ENCODE measurements around the gene CBY1.

The CBY1 gene

DNA sequence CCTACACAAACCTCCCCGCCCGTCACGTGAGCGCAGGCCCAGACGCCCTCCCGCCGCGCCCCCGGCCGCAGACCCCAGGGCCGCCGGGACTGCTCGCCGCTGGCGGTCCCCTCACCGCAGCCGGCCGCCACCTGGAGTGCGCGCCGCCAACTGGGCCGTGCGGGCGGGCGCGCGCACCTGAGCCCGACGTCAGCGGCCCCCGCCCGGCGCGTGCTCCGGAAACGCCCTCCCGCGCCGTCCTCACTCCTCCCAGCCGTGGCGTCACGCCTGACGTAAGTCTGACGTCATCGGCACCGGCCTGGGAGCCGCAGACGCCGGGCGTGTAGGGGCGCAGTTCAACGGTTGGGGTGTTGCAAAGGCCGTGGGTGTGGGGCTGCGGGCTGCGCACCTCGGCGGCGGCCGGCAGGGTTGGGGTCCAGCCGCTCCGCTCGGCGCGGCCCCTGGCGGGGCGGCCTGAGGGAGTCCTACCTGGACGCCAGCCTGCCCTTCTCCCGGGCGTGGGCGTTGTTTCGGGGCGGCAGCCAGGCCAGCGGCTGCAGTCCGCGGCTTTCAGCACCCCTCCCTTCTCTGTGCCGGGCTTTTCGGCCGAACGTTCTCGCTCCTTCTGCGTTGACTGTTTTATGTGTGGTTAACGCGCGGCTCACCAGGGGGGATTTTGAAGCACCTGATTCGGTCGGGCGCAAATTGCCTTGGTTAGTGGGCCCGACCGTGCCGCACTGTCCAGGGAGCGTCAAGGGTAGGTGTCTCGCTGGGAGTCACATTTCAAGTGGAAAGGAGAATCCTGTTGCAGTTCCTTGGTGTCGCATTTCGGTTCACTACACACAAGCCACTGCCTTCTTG, 44.6 kb downstream of the CBY1 start, which contains the start of gene JOSD1:
TSS of gene JOSD1 (minus strand) at position 155 of the 840 bp plus-strand sequence. CDS start 956 bp downstream, outside the sequence.
- DNase-seq (ENCODE audit: low read depth in 3 of 3) = peak; percentile 95 to 97 (median 97)

DNA sequence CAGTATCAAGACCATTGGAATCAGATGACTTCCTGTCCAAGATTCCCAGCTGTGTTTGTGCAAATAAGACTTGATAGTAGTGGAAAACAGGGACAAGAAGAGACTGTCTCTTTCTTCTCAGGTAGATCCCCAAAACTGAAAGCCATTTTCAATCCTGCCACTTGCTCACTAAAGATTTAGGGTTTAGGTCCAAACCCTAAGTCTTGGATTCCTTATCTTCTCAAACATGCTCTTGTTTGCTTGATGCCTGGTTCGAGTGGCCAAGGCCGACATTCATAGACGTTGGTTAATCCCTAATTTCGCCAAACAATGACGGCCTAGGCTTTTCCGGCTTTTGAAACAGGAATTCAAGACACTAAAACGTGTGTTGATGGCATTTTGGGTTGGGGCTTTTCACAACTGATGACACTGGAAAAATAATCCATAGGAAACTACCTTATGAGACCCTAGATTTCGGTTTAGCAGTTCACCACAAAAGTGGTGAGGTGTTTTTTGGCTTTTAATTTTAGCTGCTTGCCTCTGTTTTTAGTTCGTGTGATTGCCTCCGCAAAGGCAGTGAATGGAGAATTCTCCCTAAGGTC, 48.3 kb downstream of the CBY1 start:
- DNase-seq (ENCODE audit: low read depth in 3 of 3) = no peak

DNA sequence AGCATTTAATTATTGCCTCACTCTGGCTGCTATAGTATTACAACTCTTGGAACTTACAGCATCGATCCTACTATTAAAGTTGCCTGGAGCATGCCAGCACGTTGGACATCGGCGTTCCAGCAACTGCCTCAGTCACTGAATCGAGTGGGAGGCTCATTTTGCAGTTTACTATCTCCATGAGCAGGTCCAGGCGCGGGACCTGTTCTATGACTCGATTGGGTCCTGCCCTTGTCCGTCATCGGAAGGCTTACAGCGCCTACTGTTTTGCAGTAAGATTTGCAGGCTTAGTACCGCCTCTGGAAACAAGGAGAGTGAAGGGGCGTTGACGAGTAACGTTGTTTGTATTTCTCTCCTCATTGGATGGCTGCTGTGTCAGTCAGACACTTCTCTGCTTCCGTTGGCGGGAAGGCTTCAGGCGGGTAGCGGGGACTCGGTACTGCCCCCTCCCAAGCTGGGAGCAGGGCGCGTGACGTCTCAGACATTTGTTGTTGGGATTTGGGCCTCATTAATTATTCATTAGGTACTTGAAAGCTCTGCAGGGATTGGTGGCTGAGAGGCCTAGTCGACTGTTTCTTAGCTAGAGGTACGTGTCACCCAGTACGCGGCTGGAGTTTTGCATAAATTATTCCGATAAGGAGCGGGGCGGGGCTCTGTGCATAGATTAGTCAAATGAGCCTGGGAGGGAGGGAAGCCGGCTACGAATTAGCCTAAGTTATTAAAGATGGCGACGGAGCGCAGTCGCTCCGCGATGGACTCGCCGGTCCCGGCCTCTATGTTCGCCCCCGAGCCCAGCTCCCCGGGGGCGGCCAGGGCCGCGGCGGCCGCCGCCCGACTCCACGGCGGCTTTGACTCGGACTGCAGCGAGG, 49.0 kb downstream of the CBY1 start, which contains the start of gene GTPBP1:
TSS of gene GTPBP1 (plus strand) at position 710 of the 866 bp plus-strand sequence. CDS start at position 722, 12 bp downstream.
- DNase-seq (ENCODE audit: low read depth in 3 of 3) = peak; percentile 89 to 97 (median 95)

DNA sequence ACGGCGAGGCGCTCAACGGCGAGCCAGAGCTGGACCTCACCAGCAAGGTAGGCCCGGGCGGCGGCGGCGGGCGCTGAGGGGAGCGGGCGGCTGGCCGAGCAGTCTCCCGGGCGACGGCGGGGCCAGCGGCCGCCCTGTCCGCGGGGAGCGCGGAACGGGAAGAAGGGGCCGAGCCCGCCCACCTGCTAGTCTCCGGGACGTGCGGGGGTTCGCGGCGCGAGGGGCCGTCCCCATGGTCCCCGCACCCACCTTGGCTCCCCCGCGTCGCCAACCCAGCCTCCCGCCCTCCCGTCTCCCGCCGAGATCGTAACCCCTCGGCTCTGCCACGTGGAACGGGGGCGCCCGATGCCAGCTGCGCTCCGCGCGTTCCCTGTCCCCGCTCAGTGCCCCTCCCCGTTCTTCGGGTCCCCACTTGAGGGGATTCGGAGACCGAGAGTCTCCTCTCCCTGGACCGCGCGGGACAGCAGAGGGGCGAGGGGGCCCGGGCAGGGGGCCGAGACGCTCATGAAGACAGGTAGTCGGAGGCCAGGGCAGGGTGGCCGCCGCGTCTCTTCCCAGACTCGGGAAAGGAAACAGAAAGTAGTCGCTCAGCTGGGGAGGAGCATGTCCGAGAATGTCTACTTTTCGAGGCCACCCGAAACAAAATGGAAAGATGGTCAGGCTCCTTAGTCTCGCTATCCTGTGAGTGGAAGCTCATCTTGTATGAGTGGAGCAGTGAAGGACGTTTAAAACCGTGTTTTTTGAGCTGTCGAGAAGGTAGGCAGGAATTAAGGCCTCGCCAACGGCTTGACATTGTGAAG, 49.9 kb downstream of the CBY1 start:
- DNase-seq (ENCODE audit: low read depth in 3 of 3) = peak in 2 of 3 donors; percentile 8 to 26

DNA sequence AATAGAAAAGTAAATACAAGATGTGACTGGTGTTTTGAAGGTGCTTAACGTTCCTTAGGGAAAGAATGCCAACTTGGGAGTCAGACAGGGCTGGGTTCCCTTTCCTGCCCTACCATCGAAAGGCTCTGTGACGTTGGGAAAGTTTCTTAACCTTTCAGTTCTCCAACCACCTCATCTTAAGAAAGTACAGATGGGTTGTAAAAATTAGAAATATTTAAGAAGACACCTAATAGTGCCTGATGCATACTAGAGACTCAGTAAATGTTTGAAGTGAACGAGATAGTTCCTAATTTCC, 50.4 kb downstream of the CBY1 start:
- no peak for DNase-seq (ENCODE audit: low read depth in 3 of 3)

DNA sequence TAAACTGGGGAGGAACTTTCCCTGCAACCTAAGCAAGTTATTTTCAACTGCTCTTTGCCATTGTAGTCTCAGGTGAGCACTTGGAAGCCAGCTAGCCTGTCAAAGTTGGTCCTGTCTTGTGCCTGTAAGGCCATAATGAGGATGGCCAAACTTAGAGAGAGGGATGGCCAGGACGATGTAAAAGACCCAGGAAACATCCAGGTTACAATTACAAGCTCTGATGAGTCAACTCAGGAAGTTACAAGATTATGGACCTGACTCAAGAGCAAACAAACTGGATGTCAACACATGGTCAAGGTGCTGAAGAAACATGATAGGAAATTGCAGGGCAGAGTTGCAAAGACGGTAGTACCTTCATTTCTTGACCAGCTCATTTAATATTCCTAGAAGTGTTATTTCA, 50.9 kb downstream of the CBY1 start:
- no peak for DNase-seq (ENCODE audit: low read depth in 3 of 3)

DNA sequence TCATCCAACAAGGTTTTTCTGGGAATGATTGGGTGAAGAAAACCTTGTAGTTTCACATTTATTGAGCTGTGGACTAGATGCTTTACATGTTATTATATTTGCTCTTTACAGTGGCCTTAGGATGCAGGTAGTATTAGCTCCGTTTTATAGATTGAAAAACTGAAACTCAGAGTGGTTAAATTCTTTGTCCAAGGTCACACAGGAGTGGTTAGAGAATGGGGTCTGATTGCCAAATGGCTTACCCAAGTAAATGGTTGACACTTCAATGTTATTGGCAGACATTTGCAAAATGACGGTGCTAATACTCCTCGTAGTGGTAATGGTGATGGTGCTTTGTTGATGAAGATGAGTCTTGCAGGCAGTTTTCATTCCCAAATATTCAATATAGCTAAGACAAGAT, 51.5 kb downstream of the CBY1 start:
- no peak for DNase-seq (ENCODE audit: low read depth in 3 of 3)

DNA sequence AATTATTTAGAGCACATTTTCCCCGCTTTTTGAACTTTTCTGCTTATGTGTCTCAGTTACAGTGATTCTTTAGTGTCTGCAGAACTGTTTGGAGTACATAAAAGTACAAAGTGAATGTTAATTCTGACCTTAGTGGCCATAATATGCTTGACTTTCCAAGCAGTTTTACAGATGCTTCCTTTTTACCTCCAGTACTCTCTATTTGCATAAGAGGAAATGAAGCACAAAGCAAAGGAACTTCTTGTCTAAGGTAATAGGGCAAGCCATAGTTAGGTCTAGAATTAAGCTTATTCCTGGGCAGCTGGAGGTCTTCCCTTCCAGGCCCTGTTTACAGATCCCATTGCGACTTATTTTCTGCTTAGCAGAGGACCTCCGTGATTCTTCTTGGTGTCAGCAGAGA, 52.9 kb downstream of the CBY1 start:
- no peak for DNase-seq (ENCODE audit: low read depth in 3 of 3)

DNA sequence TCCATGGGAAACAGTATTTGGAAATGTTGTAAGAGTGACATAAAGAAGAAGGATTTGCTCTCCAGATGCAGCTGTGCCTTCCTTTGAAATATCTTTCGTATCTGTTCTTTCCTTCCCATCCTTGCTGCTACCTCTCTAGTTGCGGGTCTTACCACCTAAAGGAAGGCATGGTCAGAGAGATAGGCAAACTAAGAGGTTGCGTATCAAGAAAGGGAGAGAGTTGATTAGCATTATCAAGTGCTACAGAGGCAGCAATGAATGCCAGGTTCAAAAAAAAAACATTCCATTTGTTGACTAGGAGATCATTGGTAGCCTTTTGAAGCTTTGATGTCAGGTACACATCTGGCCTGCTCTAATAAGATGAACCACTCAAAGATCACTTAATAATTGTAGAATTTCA, 53.9 kb downstream of the CBY1 start:
- DNase-seq (ENCODE audit: low read depth in 3 of 3) = no peak

DNA sequence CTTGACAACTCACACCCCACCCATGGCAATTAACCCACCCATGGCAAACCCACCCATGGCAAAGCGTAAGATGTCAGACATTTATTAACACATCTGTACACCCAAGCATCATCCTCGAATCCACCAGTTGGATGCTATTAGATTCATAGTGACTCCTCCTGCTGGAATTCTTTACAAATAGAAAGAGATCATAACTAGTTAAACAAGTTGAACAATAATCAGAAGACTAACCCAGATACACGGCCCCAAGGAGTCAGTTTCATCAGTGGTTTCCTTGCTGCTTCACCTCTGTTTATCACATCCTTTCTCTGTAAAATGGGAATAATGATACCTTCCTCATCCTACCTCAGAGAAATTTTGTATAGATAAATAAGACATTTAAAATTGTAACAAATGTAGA, 54.4 kb downstream of the CBY1 start:
- no peak for DNase-seq (ENCODE audit: low read depth in 3 of 3)

DNA sequence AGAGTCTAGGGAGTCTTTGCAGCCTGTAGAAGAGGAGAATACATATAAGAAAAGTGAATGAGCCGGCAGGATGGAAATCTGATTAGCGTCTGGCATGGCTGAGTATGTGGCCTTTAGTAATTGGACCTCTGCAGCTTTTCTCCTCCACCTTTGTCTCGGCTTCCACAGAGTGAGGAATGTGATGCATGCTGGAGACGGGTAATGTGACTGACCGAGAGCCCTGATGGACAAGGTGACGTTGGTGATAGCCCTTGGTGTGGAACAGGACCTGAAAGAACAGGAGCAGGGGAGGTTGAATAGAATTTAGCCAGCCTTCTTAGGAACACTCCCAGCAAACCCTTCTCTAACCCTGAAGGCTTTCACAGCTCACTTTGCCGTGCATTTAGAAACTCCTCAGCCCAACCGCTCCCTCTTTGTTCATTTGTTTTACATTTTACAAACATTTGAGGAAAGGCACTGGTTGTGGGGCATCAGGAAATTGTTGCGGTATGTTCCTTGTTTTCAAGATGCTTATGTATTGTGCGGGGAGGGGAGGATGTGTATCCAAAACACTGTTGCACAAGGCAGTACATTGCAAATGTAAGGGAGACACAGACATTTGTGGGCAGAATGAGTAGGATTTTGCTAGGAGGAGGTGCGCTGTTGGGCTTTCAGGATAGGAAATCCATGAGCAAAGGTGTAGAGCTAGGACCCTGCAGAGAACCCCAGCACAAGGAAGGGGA, 56.2 kb downstream of the CBY1 start:
- no peak for DNase-seq (ENCODE audit: low read depth in 3 of 3)

DNA sequence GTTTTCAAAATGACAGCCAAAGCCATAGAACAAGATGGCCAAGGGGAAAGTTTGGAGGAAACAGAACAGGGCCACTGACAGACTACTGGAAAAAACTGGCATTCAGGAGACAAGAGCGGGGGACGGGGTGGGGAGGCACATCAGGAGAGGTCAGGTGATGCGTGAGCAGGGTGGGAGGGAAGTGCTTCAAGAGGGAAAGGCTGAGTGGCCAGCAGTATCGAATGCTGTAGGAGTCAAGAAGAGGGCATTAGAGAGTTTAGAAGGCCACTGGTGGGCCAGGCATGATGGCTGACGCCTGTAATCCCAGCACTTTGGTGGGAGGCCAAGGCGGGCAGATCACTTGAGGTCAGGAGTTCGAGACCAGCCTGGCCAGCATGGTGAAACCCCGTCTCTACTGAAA, 57.5 kb downstream of the CBY1 start:
- DNase-seq (ENCODE audit: low read depth in 3 of 3) = no peak

DNA sequence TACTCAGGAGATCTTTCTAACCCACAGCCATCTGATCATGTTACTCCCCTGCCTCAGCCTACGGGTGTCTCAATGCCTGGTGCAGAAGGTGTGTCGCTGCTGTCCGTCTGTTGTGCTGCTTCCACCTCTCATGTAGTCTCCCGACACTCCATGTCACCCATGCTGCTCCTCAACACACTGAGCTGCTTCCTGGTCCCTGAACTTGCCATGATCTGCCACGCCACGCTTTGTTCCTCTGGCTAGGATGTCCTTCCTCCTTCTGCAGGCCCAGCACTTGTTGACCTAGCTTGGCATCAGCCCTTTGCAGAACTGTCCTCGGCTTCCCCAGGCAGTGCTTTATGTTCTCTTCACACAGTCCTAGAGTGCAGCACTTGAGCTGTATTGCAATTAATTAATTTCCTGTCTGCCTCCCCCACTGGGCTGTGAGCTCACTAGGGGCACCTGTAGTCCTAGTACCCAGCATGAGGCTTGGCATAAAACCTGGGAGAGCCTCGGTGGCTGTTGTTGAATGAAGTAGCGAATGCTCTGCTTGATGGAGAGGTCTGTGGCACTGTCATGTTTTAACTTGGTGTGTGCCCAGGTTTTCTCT, 58.8 kb downstream of the CBY1 start:
- no peak for DNase-seq (ENCODE audit: low read depth in 3 of 3)

- DNase-seq (ENCODE audit: low read depth in 3 of 3) = no peak
Observed at GRCh38 chr22:38715852-38716251, 59.4 kb downstream of the CBY1 start.

DNA sequence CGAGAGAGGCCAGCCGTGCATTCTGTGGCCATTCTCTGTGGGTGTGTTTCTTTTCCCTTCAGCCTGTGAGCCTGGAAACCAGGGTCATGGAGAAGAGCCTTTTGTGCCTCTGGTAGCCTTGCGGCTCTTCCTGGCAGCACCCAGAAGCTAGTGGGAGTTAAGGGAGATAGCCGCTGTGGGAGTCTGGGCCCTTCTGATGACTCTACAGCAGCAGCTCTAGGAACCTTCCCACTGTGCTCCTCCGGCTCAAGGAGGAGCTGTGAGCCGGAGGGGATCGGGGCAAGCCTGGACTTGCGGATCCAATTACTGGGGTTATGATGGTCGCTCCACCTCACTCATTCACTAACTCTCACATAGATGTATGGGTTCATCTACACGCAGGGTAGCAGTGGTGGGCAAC, 59.8 kb downstream of the CBY1 start:
- DNase-seq (ENCODE audit: low read depth in 3 of 3) = no peak

DNA sequence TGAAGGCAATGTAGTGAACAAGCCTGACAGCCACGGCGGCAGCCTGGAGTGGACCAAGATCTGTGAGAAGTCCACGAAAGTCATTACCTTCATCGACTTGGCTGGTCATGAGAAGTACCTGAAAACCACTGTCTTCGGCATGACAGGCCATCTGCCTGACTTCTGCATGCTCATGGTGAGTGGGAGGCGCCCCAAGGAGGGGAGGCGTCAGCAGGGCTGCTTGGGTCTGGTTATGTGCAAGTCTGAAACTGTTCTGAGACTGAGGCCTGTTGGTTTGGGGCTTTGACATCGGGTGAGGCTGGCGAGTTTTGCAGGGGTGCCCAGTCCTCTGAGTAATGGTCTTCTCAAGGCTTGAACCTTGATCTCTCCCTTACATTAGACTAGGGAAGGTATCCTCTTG, 60.4 kb downstream of the CBY1 start:
- no peak for DNase-seq (ENCODE audit: low read depth in 3 of 3)

DNA sequence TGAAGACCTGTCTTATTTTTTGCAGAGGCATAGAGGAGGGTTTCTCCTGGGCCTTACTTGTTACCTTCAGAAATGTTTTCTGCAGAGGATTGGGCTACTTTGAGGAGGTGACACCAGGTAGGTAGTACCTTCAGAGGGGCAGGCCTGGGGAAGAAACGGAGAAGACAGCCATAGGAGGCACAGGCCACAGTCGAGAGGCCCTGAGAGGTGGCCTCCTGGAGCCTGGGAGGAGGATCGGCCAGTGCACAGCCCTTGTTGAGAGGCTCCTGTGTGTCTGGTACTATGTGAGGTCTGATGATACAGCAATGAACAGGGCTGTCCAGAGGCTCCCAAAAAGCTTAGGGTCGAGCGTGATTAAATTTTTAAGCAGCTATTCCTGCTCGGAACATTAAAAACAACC, 60.8 kb downstream of the CBY1 start:
- DNase-seq (ENCODE audit: low read depth in 3 of 3) = no peak

DNA sequence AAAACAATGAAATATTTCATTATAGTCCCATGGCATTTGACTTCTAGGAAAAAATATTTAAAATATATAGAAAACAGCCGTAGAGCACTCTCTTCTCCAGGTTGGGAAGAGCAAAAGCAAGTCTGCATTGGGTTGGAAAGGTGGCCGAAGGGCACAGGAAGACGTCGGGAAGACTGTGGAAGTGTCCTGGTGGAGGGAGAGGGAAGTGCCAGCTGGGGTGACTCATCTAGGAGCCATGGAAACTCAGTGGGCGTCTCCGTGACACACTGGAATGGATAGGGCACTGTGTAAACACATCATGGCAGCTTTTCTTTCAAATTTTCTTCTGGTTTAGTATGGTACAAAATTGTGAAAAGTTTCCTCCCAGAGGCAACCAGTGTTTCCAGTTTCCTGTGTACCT, 62.0 kb downstream of the CBY1 start:
- DNase-seq (ENCODE audit: low read depth in 3 of 3) = no peak

DNA sequence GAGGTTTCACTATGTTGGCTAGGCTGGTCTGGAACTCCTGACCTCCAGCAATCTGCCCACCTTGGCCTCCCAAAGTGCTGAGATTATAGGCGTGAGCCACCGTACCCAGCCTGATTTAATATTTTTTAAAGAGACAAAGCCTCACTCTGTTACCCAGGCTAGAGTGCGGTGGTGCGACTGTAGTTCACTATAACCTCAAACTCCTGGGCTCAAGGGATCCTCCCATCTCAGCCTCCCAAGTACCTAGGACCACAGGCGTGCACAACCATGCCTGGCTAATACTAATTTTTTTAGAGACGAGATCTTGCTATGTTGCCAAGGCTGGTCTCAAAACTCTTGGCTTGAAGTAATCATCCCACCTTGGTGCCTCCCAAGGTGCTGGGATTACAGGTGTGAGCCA, 62.8 kb downstream of the CBY1 start:
- DNase-seq (ENCODE audit: low read depth in 3 of 3) = no peak

GRCh38 chr22:38720350-38720749, 63.9 kb downstream of the CBY1 start:
- no peak for DNase-seq (ENCODE audit: low read depth in 3 of 3)

GRCh38 chr22:38721551-38721950, 65.1 kb downstream of the CBY1 start:
- no peak for DNase-seq (ENCODE audit: low read depth in 3 of 3)

All from stimulated activated CD4-positive, alpha-beta T cell treated with anti-CD3 and anti-CD28 coated beads, TNF-alpha, amount 100 ng/mL, for 48 hours (primary cell).